GM10266 (cell line): ENCODE data around the gene HP1BP3.

ENCODE experiments used
- DNase-seq: peaks from one replicate; pipeline ENCODE4 v3.0.0; 2012; ENCODE audit errors: extremely low spot score
- TF ChIP-seq, protein P1 (sequence below): IDR thresholded peaks from 2 replicates; pipeline ENCODE4 v1.5.1; 2012; ENCODE audit warnings: mild to moderate bottlenecking, low read depth; ENCODE audit not compliant: control insufficient read depth, insufficient read depth; ENCODE audit errors: missing control alignments

Gene HP1BP3

DNA sequence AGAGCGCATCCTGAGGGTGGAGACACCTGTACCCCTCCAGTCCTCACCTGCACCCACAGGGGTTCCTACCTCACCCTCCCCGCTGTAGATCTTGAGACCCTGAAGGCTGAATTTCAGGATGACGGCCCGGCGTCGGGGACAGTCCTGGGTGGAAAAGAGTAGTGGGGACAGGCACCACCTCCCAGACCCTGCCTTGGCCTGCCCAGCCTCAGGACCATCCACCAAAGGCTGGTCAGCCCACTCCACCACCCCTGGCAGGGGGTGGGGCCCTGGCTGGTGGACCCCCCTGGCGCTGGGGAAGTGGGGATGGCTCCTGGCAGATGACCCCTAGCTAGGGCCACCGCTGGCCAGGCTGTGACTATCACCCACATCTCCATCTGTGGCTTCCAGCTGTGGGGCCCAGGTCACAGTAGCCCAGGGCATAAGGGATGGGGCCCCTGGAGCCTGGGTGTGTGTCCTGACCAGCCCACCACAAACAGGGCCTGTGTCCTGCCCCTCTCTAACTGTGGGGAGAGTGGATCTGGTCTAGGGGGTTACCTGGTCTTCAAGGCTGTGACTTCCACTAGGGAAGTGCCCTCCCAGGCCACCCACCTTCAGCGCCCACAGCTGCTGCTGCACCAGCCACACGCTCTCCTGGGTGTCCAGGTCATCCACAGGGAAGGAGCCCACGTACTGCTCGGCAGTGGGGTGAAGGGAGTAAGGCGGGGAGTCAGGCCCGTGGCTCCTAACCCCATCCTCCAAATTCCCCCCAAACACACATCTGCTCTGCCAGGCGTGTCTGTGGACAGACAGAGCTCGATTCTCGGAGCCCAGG is 60.0 kb downstream of the HP1BP3 start:
- TF ChIP-seq, protein P1, sequence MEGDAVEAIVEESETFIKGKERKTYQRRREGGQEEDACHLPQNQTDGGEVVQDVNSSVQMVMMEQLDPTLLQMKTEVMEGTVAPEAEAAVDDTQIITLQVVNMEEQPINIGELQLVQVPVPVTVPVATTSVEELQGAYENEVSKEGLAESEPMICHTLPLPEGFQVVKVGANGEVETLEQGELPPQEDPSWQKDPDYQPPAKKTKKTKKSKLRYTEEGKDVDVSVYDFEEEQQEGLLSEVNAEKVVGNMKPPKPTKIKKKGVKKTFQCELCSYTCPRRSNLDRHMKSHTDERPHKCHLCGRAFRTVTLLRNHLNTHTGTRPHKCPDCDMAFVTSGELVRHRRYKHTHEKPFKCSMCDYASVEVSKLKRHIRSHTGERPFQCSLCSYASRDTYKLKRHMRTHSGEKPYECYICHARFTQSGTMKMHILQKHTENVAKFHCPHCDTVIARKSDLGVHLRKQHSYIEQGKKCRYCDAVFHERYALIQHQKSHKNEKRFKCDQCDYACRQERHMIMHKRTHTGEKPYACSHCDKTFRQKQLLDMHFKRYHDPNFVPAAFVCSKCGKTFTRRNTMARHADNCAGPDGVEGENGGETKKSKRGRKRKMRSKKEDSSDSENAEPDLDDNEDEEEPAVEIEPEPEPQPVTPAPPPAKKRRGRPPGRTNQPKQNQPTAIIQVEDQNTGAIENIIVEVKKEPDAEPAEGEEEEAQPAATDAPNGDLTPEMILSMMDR = no peak
- no peak for DNase-seq

DNA sequence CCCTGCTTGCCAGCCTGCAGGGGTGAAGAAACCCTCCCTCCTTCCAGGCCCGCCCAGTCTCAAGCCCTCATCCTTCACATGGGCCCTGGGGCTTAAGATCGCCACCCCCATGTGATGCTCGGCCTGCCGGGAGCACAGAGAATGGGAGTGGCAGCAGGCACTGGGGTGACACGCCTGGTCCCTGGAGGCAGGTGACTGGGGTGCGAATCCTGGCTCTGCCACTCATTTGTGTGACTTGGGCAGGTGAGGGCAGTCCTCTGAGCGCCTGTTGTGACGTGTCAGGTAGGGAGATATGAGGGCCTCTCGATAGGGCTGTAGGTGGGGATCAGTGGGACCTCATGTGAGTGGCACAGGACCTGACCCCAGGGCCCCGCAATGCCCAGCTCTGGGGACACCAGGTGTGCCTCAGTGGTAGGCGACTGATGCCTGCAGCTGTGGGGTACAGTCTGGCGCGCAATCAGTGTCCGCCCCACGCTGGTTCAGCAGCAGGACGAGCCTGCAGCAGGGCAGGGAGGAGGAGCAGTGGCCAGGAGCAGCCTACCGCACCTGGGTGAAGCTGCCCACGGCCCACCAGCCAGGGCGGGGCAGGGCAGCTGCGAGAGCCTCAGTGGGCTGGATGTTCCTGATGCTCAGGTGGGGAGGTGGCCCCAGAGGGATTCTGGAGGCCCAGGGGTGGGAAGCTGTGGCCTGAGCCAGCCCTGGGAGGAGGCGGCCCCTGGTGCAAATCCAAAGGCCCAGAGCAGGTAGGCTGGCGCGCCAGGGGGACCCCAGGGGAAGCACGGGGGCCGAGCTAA is 60.8 kb downstream of the HP1BP3 start:
- no peak for DNase-seq
- TF ChIP-seq, protein P1 = no peak

DNA sequence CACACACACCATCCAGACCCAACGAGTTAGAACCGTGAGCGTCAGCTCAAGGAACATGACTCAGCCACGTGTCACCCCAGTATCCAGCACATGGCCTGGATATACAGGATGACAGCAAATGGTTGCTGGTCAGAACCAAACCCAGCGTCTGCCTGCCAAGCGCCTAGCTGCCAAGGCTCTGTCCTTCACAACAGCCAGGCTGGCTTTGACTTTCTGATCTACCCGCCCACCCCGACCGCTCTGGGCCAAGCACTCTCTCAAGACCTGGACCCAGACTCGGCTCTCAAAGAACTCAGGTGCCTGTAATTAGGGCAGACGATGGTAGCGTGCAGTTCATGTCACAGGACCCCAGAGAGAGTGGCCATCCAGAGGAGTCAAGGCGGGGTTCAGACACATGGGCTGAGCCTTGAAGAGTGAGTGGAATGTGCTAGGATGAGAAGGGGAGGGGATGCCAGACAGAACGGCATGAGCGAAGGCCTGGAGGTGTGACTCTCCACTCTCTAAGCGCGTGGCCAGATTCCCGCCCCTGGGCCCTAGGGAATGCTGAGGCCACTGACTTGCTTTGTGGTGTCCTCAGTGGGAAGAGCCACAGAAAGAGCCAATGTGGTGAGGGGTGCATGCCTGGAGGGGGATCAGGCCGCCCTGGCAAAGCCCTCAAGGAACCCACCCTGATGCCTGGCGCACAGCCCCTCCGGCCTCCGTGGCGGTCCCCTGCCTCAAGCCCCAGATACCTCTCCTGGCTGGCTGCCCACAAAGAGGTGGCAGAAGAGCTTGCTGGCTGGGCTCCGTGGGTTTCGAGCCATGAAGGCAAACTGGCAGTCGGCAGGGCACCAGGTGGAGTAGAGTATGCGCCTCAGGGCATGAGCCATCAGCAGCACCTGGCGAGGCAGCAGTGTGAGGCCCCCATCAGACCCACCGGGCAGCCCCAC is 61.7 kb downstream of the HP1BP3 start:
- TF ChIP-seq, protein P1 = no peak
- peak; percentile 7 for DNase-seq

DNA sequence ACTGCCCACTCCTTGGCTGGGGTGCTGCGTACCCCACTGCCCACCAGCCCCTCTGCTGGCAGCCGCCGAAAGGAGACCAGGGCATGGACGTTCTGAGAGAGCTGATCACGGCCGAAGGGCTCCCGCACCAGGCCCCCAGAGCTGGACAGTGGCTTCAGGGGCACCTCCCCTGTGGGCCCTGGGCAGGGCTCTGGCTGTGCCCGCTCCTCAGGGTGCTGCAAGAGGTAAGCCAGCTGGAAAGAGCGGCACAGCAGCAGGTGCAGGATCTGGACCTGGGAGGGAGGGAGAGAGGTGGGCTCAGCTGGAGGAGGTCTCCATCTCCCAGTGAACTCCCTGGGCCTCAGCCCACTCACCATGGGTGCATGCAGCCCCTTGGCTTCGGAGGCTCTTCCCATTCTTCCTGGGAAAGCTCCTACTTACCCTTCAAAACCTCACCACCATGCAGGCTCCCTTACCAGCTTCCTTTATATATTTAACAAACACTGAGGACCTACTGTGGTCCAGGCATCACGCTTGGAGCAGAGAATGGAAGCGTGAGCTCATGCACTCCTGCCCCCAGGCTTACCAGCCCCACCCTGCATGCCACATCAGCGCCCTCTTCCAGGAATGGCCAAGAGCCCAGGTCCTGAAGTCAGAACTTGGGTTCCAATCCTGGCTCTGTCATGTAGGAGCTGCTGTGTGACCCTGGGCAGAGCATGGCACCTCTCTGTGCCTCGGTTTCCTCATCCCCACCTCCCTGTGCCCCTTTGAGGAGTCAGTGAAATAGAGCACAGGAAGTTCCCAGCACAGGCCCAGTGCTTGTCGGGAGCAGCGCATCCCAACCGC is 62.5 kb downstream of the HP1BP3 start:
- TF ChIP-seq, protein P1 = no peak
- DNase-seq = no peak

DNA sequence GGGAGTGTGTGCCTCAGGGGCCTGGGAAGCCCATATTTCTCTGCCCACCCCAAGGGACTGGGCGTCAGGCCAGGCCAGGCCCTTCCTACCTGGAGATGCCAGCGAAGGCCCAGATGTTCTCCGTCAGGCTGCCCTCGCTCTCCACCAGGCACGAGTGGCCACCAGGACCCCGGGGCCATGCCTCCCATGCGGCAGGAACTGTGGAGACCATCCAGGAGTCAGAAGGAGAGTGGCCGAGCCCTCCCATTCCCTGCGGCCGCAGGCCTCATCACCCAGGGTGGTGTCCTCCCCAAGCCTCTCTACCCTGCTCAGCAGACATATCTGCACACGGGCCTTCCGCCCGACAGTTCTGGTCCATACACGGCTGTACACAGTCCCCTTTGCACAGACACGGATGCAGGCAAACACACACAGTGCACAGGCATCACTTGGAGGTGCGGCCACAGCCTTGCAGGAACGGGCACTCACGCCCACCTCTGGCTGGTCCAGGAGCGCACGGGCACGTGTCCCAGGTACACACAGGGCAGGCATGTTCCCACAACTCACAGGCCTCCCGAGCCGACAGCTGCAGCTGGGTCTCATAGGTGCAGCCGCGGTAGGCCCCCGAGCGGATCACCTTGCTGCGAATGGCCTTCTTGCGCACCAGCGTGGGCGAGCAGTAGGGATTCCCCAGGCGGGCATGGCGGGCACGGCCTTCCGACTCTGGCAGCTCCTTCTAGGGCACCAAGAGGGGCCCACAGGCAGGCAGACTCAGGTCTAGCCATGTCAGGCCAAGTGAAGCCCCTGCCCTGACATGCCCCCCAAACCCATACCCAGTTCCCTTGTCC is 63.4 kb downstream of the HP1BP3 start:
- DNase-seq = no peak

More for the DNA sequence above, 63.4 kb downstream of the HP1BP3 start:
- TF ChIP-seq, protein P1 = no peak
